Thyroid gland (tissue), 4 donors: ENCODE data around the gene OTOP3. TPM values are rescaled to one million over a fixed set of nuclear protein-coding genes. Genes with fewer than 3 reads are reported as not detected.

ENCODE experiments used
- DNase-seq, 2 donors: peaks; one replicate each; pipeline ENCODE4 v3.0.0-alpha.2; 2019
- H3K27ac ChIP-seq, 3 donors: fragments of 200-600 bp; sonication (generic); 1 replicate in 2 of 3; 2 replicates in 1 of 3; pipeline ENCODE4 v1.5.1; 2016 to 2019; ENCODE audit warnings: mild to moderate bottlenecking in 1 of 3, moderate library complexity in 1 of 3
- H3K27me3 ChIP-seq: fragments of 200-600 bp; sonication (generic); one replicate; pipeline ENCODE4 v1.5.1; 2019
- H3K36me3 ChIP-seq, 2 donors: fragments of 200-600 bp; sonication (generic); one replicate each; pipeline ENCODE4 v1.5.1; 2016 to 2019
- H3K4me1 ChIP-seq, 2 donors: fragments of 200-600 bp; sonication (generic); one replicate each; pipeline ENCODE4 v1.5.1; 2017 to 2019
- H3K4me3 ChIP-seq, 3 donors: fragments of 200-600 bp; sonication (generic); replicated peaks in 1 of 3; 1 replicate in 2 of 3; 2 replicates in 1 of 3; pipeline ENCODE4 v1.5.1; 2016; ENCODE audit warnings: mild to moderate bottlenecking in 1 of 3
- H3K9me3 ChIP-seq: fragments of 200-600 bp; sonication (generic); one replicate; pipeline ENCODE4 v1.5.1; 2017
- CTCF ChIP-seq, 6 experiments: fragments of 200-600 bp in 3 of 6; fragments of 450-650 bp in 3 of 6; sonication (generic) in 3 of 6; IDR thresholded peaks; one replicate each; pipeline ENCODE4 v1.5.1; 2016 to 2019; ENCODE audit warnings: antibody characterized with exemption in 6 of 6, mild to moderate bottlenecking in 2 of 6, inconsistent platforms in 1 of 6, moderate library complexity in 1 of 6
- POLR2A ChIP-seq, 2 donors: fragments of 450-650 bp; IDR thresholded peaks; one replicate each; pipeline ENCODE4 v1.6.1; 2017; ENCODE audit warnings: antibody characterized with exemption in 2 of 2, mild to moderate bottlenecking in 2 of 2, moderate library complexity in 1 of 2
- WGBS, 2 donors: methylation state at CpG; one replicate each; pipeline ENCODE4 v1.1.5; 2017; 5-methylcytosine and 5-hydroxymethylcytosine counted together
- intact Hi-C: fragments of 100-400 bp; cut with DNase I; formaldehyde crosslinking; loops from one replicate; pipeline ENCODE4 v1.15.1; 2023
- total RNA-seq, 4 donors: library from RNA; depleted of rRNA; stranded (reverse); fragments of >200 nt; gene quantifications; one replicate each; pipeline ENCODE4 v1.2.3, GENCODE V29; 2016

OTOP3 gene
- total RNA-seq, 4 donors from 2014 or later: not detected

GRCh38 chr17:74970395-74970794 is 34.7 kb downstream of the OTOP3 start:
- WGBS, 2 donors: 84 to 90% methylated on average over 2 to 3 of the region's 3 CpGs
- intact Hi-C loops: no loop called here
- H3K27me3 ChIP-seq: no peaks in the 10 kb centered on the region
- no peak for TF ChIP-seq CTCF (IDR thresholded peaks at IDR 0.05)
- no peak for TF ChIP-seq POLR2A (IDR thresholded peaks at IDR 0.05)
- no peaks in the 10 kb centered on the region for H3K36me3 ChIP-seq
- peak overlapping the region in 1 of 3 donors; percentile 63 for H3K27ac ChIP-seq
- H3K4me1 ChIP-seq: peaks cover 3 to 18% of the 10 kb centered on the region in 2 donors
- H3K4me3 ChIP-seq: no peak overlapping the region
- no peaks in the 10 kb centered on the region for H3K9me3 ChIP-seq
- peak in 1 of 2 donors; percentile 28 for DNase-seq

DNA sequence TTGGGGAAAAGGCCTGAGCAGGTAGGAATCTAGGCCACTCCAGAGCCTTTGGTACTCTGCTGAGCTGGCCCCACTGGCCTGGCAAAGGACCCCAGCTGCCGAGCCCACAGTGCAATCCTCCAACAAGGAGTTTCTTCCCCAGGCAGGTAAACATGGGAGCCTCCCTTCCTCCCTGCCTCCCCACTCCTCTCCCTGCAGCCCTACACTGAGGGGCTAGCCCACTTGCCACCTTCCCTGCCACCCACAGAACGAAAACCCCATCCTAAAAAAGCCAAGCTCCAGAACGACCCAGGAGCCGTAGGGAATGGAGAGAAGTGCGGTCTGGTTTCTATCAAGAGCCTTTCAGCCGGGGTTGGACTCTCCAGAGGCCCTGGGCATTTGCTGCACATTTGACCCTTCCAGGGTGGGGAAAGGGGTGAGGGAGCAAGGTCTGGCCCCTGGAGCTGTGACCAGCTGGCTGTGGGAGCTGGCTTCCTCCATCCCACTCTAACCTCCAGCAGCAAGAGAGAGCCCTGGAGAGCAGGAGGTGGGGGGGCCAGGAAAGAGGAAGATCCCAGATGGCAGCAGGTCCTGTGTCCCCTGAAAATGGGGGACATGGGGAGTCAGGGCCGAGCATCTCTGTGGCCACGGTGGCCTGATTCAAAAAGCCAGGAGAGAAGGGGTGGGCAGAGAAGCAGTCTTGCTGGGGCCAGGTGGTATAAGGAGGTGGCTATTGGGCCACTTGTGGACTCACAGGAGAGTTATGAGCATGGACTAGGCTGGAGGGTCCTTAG is 35.6 kb downstream of the OTOP3 start:
- Histone ChIP-seq H3K4me3 (peak overlapping the region in 1 of 3 donors; percentile 74), H3K9me3 (no peaks in the 10 kb centered on the region), H3K27me3 (no peaks in the 10 kb centered on the region), H3K4me1 (peaks cover 3 to 18% of the 10 kb centered on the region in 2 donors), H3K36me3 (no peaks in the 10 kb centered on the region), H3K27ac (peak overlapping the region in 2 of 3 donors; percentile 32 to 63)
- DNase-seq: no peak
- TF ChIP-seq CTCF (IDR thresholded peaks at IDR 0.05) (no peak), POLR2A (IDR thresholded peaks at IDR 0.05) (no peak)
- 72 to 82% methylated on average over 7 to 8 of the region's 8 CpGs for WGBS, 2 donors
- intact Hi-C loops: no loop called here

DNA sequence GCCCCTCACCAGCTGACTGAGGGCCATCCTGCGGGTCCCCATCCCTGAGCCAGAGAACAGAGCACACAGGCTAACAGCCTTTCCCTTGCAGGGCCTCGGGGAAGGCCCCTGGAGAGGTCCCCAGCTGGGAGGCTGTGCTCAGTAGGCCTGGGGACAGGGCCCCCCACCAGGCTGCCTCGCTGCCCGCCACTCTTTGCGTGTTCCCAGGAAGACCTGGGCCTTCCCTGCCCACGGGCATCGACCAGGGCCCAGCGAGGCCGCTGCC is 36.1 kb downstream of the OTOP3 start:
- Histone ChIP-seq H3K27me3 (no peaks in the 10 kb centered on the region), H3K27ac (peak overlapping the region in 2 of 3 donors; percentile 20 to 40), H3K36me3 (no peaks in the 10 kb centered on the region), H3K4me3 (peak overlapping the region in 2 of 3 donors; percentile 58 to 74), H3K4me1 (peaks cover 3 to 18% of the 10 kb centered on the region in 2 donors), H3K9me3 (no peaks in the 10 kb centered on the region)
- WGBS, 2 donors: 10 to 22% methylated on average over 1 to 2 of the region's 9 CpGs
- no peak for TF ChIP-seq POLR2A (IDR thresholded peaks at IDR 0.05)
- no peak for TF ChIP-seq CTCF (IDR thresholded peaks at IDR 0.05)
- no peak for DNase-seq
- intact Hi-C loops: no loop called here

- Histone ChIP-seq H3K9me3 (no peaks in the 10 kb centered on the region), H3K27ac (peak within 1 kb of the TSS in 2 of 3 donors; percentile 20 to 40), H3K4me1 (peaks cover 3 to 18% of the 10 kb centered on the region in 2 donors), H3K36me3 (no peaks in the 10 kb centered on the region), H3K27me3 (no peaks in the 10 kb centered on the region), H3K4me3 (peak within 1 kb of the TSS; percentile 41 to 74 (median 58))
- peak; percentile 70 to 74 for DNase-seq
- no peak for TF ChIP-seq CTCF (IDR thresholded peaks at IDR 0.05)
- TF ChIP-seq POLR2A (IDR thresholded peaks at IDR 0.05): peak in 1 of 2 donors; percentile 26
- intact Hi-C loops: no loop called here
- WGBS, 2 donors: 0 to 1% methylated on average over 21 to 25 of the region's 95 CpGs
These were observed 36.6 kb downstream of the OTOP3 start, which contains the start of gene HID1 for GRCh38 chr17:74972107-74972972. HID1 (minus strand) TSS chr17:74972759; CDS start chr17:74972656, 103 bp downstream.
